ENCODE results near the gene AKR1B15.
"Not testable (repeated sequence)": the region's sequence is repeated elsewhere in the genome, so short reads cannot be mapped to it uniquely, and the experiment has no call there.

The AKR1B15 gene

GRCh38 chr7:134563398-134563749, 14.5 kb downstream of the AKR1B15 start:
- DNase-seq (ENCODE audit: low spot score): not testable (repeated sequence)

- DNase-seq (ENCODE audit: low spot score): no peak
These were observed 16.8 kb downstream of the AKR1B15 start for GRCh38 chr7:134565643-134566136.

GRCh38 chr7:134567368-134567767, 18.5 kb downstream of the AKR1B15 start:
- DNase-seq (ENCODE audit: low spot score): no peak

- not testable (repeated sequence) for DNase-seq (ENCODE audit: low spot score)
These were observed 21.1 kb downstream of the AKR1B15 start for GRCh38 chr7:134569962-134570361.

GRCh38 chr7:134571101-134571500, 22.2 kb downstream of the AKR1B15 start:
- no peak for DNase-seq (ENCODE audit: low spot score)

GRCh38 chr7:134571746-134572461, 23.0 kb downstream of the AKR1B15 start:
- no peak for DNase-seq (ENCODE audit: low spot score)

GRCh38 chr7:134574322-134574721, 25.4 kb downstream of the AKR1B15 start:
- no peak for DNase-seq (ENCODE audit: low spot score)

- DNase-seq (ENCODE audit: low spot score): no peak
These were observed 35.4 kb downstream of the AKR1B15 start for GRCh38 chr7:134584290-134584689.

GRCh38 chr7:134585897-134586296, 37.0 kb downstream of the AKR1B15 start:
- no peak for DNase-seq (ENCODE audit: low spot score)

- DNase-seq (ENCODE audit: low spot score): no peak
These were observed 38.8 kb downstream of the AKR1B15 start for GRCh38 chr7:134587750-134588149.

- DNase-seq (ENCODE audit: low spot score): no peak
These were observed 40.6 kb downstream of the AKR1B15 start for GRCh38 chr7:134589491-134589941.

GRCh38 chr7:134593530-134594392, 44.9 kb downstream of the AKR1B15 start:
- DNase-seq (ENCODE audit: low spot score): peak; percentile 99

- no peak for DNase-seq (ENCODE audit: low spot score)
These were observed 46.0 kb downstream of the AKR1B15 start for GRCh38 chr7:134594877-134595276.

- DNase-seq (ENCODE audit: low spot score): peak; percentile 89
These were observed 50.5 kb downstream of the AKR1B15 start for GRCh38 chr7:134599371-134599770.

- DNase-seq (ENCODE audit: low spot score): no peak
These were observed 52.5 kb downstream of the AKR1B15 start for GRCh38 chr7:134601459-134601858.

GRCh38 chr7:134602881-134603451, 54.1 kb downstream of the AKR1B15 start:
- DNase-seq (ENCODE audit: low spot score): peak; percentile 77

GRCh38 chr7:134605978-134606923, 57.3 kb downstream of the AKR1B15 start:
- peak; percentile 75 for DNase-seq (ENCODE audit: low spot score)

GRCh38 chr7:134611611-134612151, 62.8 kb downstream of the AKR1B15 start:
- DNase-seq (ENCODE audit: low spot score): no peak

GRCh38 chr7:134612197-134612596, 63.3 kb downstream of the AKR1B15 start:
- DNase-seq (ENCODE audit: low spot score): no peak

- DNase-seq (ENCODE audit: low spot score): no peak
These were observed 64.9 kb downstream of the AKR1B15 start for GRCh38 chr7:134613623-134614347.

GRCh38 chr7:134616611-134617010, 67.7 kb downstream of the AKR1B15 start:
- no peak for DNase-seq (ENCODE audit: low spot score)

Data from pons (tissue), 1 donor.